Endothelial cell of umbilical vein (primary cell): ENCODE data around the gene GALNT3. TPM values are rescaled to one million over a fixed set of nuclear protein-coding genes. Genes with fewer than 3 reads are reported as not detected.

Experiments
- BruUV-seq: library from RNA; stranded (reverse); fragments of 400-500 nt; replicated peaks from 2 replicates; lab custom pipeline; 2021; lab: Mats Ljungman, UMichigan
- CTCF ChIA-PET: fragments of 300-600, 350-600 bp; sonication (Branson Sonifier 250); formaldehyde crosslinking; loops from one replicate; lab custom pipeline; 2021; ENCODE audit warnings: antibody characterized with exemption, inconsistent platforms; lab: Charles Lee
- POLR2A ChIA-PET: fragments of 300-600, 350-600 bp; sonication (Branson Sonifier 250); formaldehyde crosslinking; loops from one replicate; lab custom pipeline; 2021; ENCODE audit warnings: antibody characterized with exemption, inconsistent platforms; lab: Charles Lee
- DNase-seq: peaks from one replicate; pipeline ENCODE4 v3.0.0-alpha.2; 2011; ENCODE audit warnings: low read depth, low spot score
- FAIRE-seq: peaks from 2 replicates; lab custom pipeline; 2011; peaks lifted over from hg19 to GRCh38; lab: Jason Lieb, UNC
- H2AFZ ChIP-seq: 2 replicates; pipeline ENCODE4 v1.6.0; 2012; ENCODE audit warnings: low read depth, low read length, control low read depth, inconsistent platforms
- H3K27ac ChIP-seq: 2 replicates; pipeline ENCODE4 v1.5.1; 2011; ENCODE audit warnings: low read depth, mild to moderate bottlenecking, control low read depth, low read length, moderate library complexity; ENCODE audit not compliant: insufficient read depth
- H3K27me3 ChIP-seq, 2 experiments: 2 replicates each; pipeline versions ENCODE4 v1.6.0 to v1.6.1; 2011; ENCODE audit warnings: low read length in 2 of 2, mixed read lengths in 1 of 2; ENCODE audit not compliant: control insufficient read depth in 2 of 2, insufficient read depth in 2 of 2
- H3K36me3 ChIP-seq, 2 experiments: 2 replicates in 1 of 2; 3 replicates in 1 of 2; pipeline ENCODE4 v1.5.1; 2011; ENCODE audit warnings: low read length in 2 of 2, mild to moderate bottlenecking in 1 of 2, moderate library complexity in 1 of 2; ENCODE audit not compliant: control insufficient read depth in 2 of 2, insufficient read depth in 2 of 2; ENCODE audit errors: extremely low read depth in 1 of 2
- H3K4me1 ChIP-seq: 3 replicates; pipeline ENCODE4 v1.5.1; 2011; ENCODE audit warnings: mild to moderate bottlenecking, low read length; ENCODE audit not compliant: control insufficient read depth, insufficient read depth; ENCODE audit errors: extremely low read depth
- H3K4me2 ChIP-seq: 2 replicates; pipeline ENCODE4 v1.6.1; 2011; ENCODE audit warnings: low read length, control low read depth, mixed read lengths; ENCODE audit not compliant: insufficient read depth
- H3K4me3 ChIP-seq, 3 experiments: fragments of 200-600 bp in 1 of 3; sonication (generic), shearing (Covaris generic) in 1 of 3; replicated peaks in 1 of 3; 2 replicates each; pipeline ENCODE4 v1.5.1; 2011 to 2016; ENCODE audit warnings: control low read depth in 3 of 3, low read length in 3 of 3, mild to moderate bottlenecking in 2 of 3, inconsistent platforms in 1 of 3, low read depth in 1 of 3, moderate library complexity in 1 of 3; ENCODE audit not compliant: insufficient read depth in 1 of 3
- H3K79me2 ChIP-seq: 2 replicates; pipeline ENCODE4 v1.6.0; 2012; ENCODE audit warnings: low read length, inconsistent platforms; ENCODE audit not compliant: control insufficient read depth, insufficient read depth
- H3K9ac ChIP-seq: replicated peaks from 2 replicates; pipeline ENCODE3; 2011; ENCODE audit warnings: low read length, control low read depth; ENCODE audit not compliant: insufficient read depth; ENCODE audit errors: extremely low read depth
- H3K9me1 ChIP-seq: replicated peaks from 3 replicates; pipeline ENCODE4 v1.6.0; 2011; ENCODE audit warnings: mild to moderate bottlenecking, low read length; ENCODE audit not compliant: control insufficient read depth, insufficient read depth; ENCODE audit errors: extremely low read depth
- H3K9me3 ChIP-seq: replicated peaks from 2 replicates; pipeline ENCODE4 v1.5.1; 2012; ENCODE audit warnings: low read length, inconsistent platforms; ENCODE audit not compliant: control insufficient read depth, insufficient read depth
- H4K20me1 ChIP-seq: replicated peaks from 2 replicates; pipeline ENCODE3; 2011; ENCODE audit warnings: mild to moderate bottlenecking, low read length; ENCODE audit not compliant: control insufficient read depth, insufficient read depth; ENCODE audit errors: extremely low read depth
- FOS ChIP-seq: IDR thresholded peaks from 2 replicates; pipeline ENCODE4 v1.6.1; 2011; ENCODE audit warnings: mild to moderate bottlenecking, low read length, moderate library complexity, borderline replicate concordance; ENCODE audit not compliant: insufficient read depth
- JUN ChIP-seq: IDR thresholded peaks from 2 replicates; pipeline ENCODE4 v1.6.1; 2011; ENCODE audit warnings: borderline replicate concordance, low read depth; ENCODE audit not compliant: insufficient read length, insufficient read depth
- POLR2A ChIP-seq: IDR thresholded peaks from 2 replicates; pipeline ENCODE4 v1.6.1; 2012; ENCODE audit warnings: low read depth, mild to moderate bottlenecking, control low read depth, low read length
- POLR2AphosphoS5 ChIP-seq: IDR thresholded peaks from 2 replicates; pipeline ENCODE4 v1.6.1; 2012; ENCODE audit warnings: low read depth, mild to moderate bottlenecking, control low read depth, low read length, moderate library complexity; ENCODE audit not compliant: insufficient read depth
- dilution Hi-C: fragments of 300-500 bp; cut with MboI; formaldehyde crosslinking; loops from one replicate; pipeline ENCODE4 v1.15.0; 2019; ENCODE audit warnings: low sequenced_read_pairs; ENCODE audit not compliant: extremely low pct_ligation_motif_present
- intact Hi-C: fragments of 100-400 bp; cut with micrococcal nuclease; formaldehyde crosslinking; loops from one replicate; pipeline ENCODE4 v1.10.0; 2022
- polyA plus RNA-seq, 4 experiments: library from polyadenylated mRNA; depleted of rRNA in 3 of 4; stranded (reverse) in 3 of 4; unstranded in 1 of 4; fragments of >200 nt; gene quantifications; 2 replicates each; pipeline versions ENCODE4 v1.2.1 to v1.2.3, GENCODE V29; 2011 to 2012; ENCODE audit warnings: missing spikeins in 1 of 4
- total RNA-seq: library from RNA; stranded (reverse); gene quantifications from 2 replicates; pipeline ENCODE4 v1.2.3, GENCODE V29; 2021
- TF ChIP-seq, protein P1 (sequence below): IDR thresholded peaks from 2 replicates; pipeline ENCODE4 v1.6.1; 2011; ENCODE audit not compliant: insufficient read depth, insufficient read length

GALNT3 gene
- total and polyA plus RNA-seq, 2 donors (not counting 3 experiments of a cell fraction or from before 2014, with no cell fraction given), result 0.07 to 0.82 TPM

- FAIRE-seq (no peak), DNase-seq (no peak)
- ChIA-PET POLR2A (no interaction called here), CTCF (no interaction called here)
- no peaks in the 10 kb centered on the region for H3K9me1 ChIP-seq
- TF ChIP-seq POLR2AphosphoS5, result no peak
- H3K36me3 ChIP-seq, result no peaks in the 10 kb centered on the region
- peaks cover 12% of the 10 kb centered on the region for H3K4me1 ChIP-seq
- dilution Hi-C loops, result no loop called here
- no peaks in the 10 kb centered on the region for H4K20me1 ChIP-seq
- no peaks in the 10 kb centered on the region for H3K79me2 ChIP-seq
- intact Hi-C loops, result no loop called here
- H3K9me3 ChIP-seq, result no peaks in the 10 kb centered on the region
- H3K27ac ChIP-seq, result no peak overlapping the region
- H2AFZ ChIP-seq, result peak overlapping the region; percentile 5
- peaks cover 23 to 49% of the 10 kb centered on the region in 2 experiments for H3K27me3 ChIP-seq
- BruUV-seq, result no TSS peak
- H3K9ac ChIP-seq, result no peak overlapping the region
- peak overlapping the region in 1 of 3 experiments; percentile 21 for H3K4me3 ChIP-seq
- peak overlapping the region; percentile 12 for H3K4me2 ChIP-seq
Observed at GRCh38 chr2:165793161-165793778, 777 bp downstream of the GALNT3 start.

GRCh38 chr2:165792104-165792454 is 2.0 kb downstream of the GALNT3 start:
- Histone ChIP-seq H3K27ac (no peak overlapping the region), H3K4me3 (no peak overlapping the region)

More at GRCh38 chr2:165792104-165792454, 2.0 kb downstream of the GALNT3 start:
- H3K27me3 ChIP-seq, result peaks cover 23 to 43% of the 10 kb centered on the region in 2 experiments
- no peak overlapping the region for H3K4me2 ChIP-seq
- no peaks in the 10 kb centered on the region for H4K20me1 ChIP-seq
- dilution Hi-C loops, result no loop called here
- no peaks in the 10 kb centered on the region for H3K9me1 ChIP-seq
- DNase-seq, result no peak
- H3K4me1 ChIP-seq, result peaks cover 12% of the 10 kb centered on the region
- no peaks in the 10 kb centered on the region for H3K79me2 ChIP-seq
- POLR2A ChIA-PET, result no interaction called here
- TF ChIP-seq POLR2AphosphoS5, result no peak
- TF ChIP-seq POLR2A, result no peak
- no peak for TF ChIP-seq JUN
- TF ChIP-seq, protein P1, sequence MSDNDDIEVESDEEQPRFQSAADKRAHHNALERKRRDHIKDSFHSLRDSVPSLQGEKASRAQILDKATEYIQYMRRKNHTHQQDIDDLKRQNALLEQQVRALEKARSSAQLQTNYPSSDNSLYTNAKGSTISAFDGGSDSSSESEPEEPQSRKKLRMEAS, result no peak
- TF ChIP-seq FOS, result no peak
- H2AFZ ChIP-seq, result no peak overlapping the region
- no peak for FAIRE-seq
- CTCF ChIA-PET, result interaction anchor here (1.2 kb wide), 1 partner anchor 17 kb away, joined by 3 read pairs; no protein-coding TSS in a partner anchor
- intact Hi-C loops, result no loop called here
- BruUV-seq, result no TSS peak
- no peaks in the 10 kb centered on the region for H3K36me3 ChIP-seq
- H3K9me3 ChIP-seq, result no peaks in the 10 kb centered on the region
- no peak overlapping the region for H3K9ac ChIP-seq
